ENCODE data around the gene PILRA. TPM values are rescaled to one million over a fixed set of nuclear protein-coding genes. Genes with fewer than 3 reads are reported as not detected.

PILRA gene
- total and polyA plus RNA-seq, 2 of the 13 experiments (the other 11 are each of a cell fraction or from before 2014, with no cell fraction given), result 0.13 to 1.3 TPM

- no peak for TF ChIP-seq KLF15 (CRISPR knock-in tag; IDR thresholded peaks at IDR 0.05; ENCODE audit: borderline replicate concordance)
- TF ChIP-seq ZNF576 (CRISPR knock-in tag; IDR thresholded peaks at IDR 0.05), result no peak
- TF ChIP-seq HOXA5 (CRISPR knock-in tag; IDR thresholded peaks at IDR 0.05), result no peak
- no peak for TF ChIP-seq XBP1 (CRISPR knock-in tag; IDR thresholded peaks at IDR 0.05)
- TF ChIP-seq ZNF775 (CRISPR knock-in tag; IDR thresholded peaks at IDR 0.05; ENCODE audit: borderline replicate concordance), result no peak
- no peak for TF ChIP-seq ZNF20 (CRISPR knock-in tag; IDR thresholded peaks at IDR 0.05)
- TF ChIP-seq ZNF562 (CRISPR knock-in tag; IDR thresholded peaks at IDR 0.05; ENCODE audit: borderline replicate concordance), result no peak
- TF ChIP-seq ZNF564 (CRISPR knock-in tag; IDR thresholded peaks at IDR 0.05), result no peak
- TF ChIP-seq TRAFD1 (CRISPR knock-in tag; IDR thresholded peaks at IDR 0.05; ENCODE audit: borderline replicate concordance), result no peak
Observed at GRCh38 chr7:100393233-100393905, 20.1 kb downstream of the PILRA start (continued).

- no peak overlapping the region for H2AFZ ChIP-seq (ENCODE audit: low read length)
- no peaks in the 10 kb centered on the region for H3K9me3 ChIP-seq (ENCODE audit: low read length)
- H3K9ac ChIP-seq (ENCODE audit: insufficient read depth, low read depth, low read length), result no peak overlapping the region
- no TSS peak for BruUV-seq (replicated peaks)
- in situ Hi-C loops (cut with HindIII; ENCODE audit: extremely low pct_ligation_motif_present, low pct_unique_long_range_greater_than_20kb), result no loop called here
- intact Hi-C loops (cut with micrococcal nuclease; ENCODE audit: unreplicated experiment), result no loop called here
- no peak overlapping the region for H3K27ac ChIP-seq (ENCODE audit: extremely low read length, insufficient read depth, low read length)
- ATAC-seq (no peak), FAIRE-seq (no peak), DNase-seq (ENCODE audit: low spot score) (no peak)
- no peak overlapping the region for H3K4me3 ChIP-seq (replicated peaks in 1 of 3; ENCODE audit: insufficient read depth in 1 of 3, low read depth in 2 of 3, low read length in 3 of 3)
- peaks cover 14% of the 10 kb centered on the region for H3K4me1 ChIP-seq (ENCODE audit: insufficient read depth, low read length)
- no peak overlapping the region for H3K4me2 ChIP-seq (ENCODE audit: low read depth, low read length)
- 26% methylated on average over 2 of the region's 2 CpGs for WGBS (ENCODE audit: low lambda C conversion rate)
- ChIA-PET CTCF (ENCODE audit: low intra/inter-chr PET ratio, low total read pairs) (no interaction called here), POLR2A (interaction anchor here (0.8 kb wide), 1 partner anchor 12 kb away, joined by 3 read pairs; no protein-coding TSS in a partner anchor)
- peaks cover 1 to 17% of the 10 kb centered on the region in 2 experiments; a peak in 1 of 5 replicates for H3K27me3 ChIP-seq (ENCODE audit: control insufficient read depth in 1 of 2, insufficient read depth in 2 of 2, low read length in 2 of 2)
- H4K20me1 ChIP-seq (ENCODE audit: insufficient read depth, low read length), result no peaks in the 10 kb centered on the region
- H3K79me2 ChIP-seq (ENCODE audit: insufficient read depth, low read length), result no peaks in the 10 kb centered on the region
- H3K36me3 ChIP-seq (replicated peaks in 1 of 2; ENCODE audit: control insufficient read depth in 1 of 2, insufficient read depth in 2 of 2, low read length in 2 of 2), result no peaks in the 10 kb centered on the region
- TF ChIP-seq KDM6A (CRISPR knock-in tag; IDR thresholded peaks at IDR 0.05; ENCODE audit: low read depth) (no peak), ZBTB34 (CRISPR knock-in tag; IDR thresholded peaks at IDR 0.05) (no peak), SP1 (IDR thresholded peaks at IDR 0.05) (no peak), SP1 (CRISPR knock-in tag; IDR thresholded peaks at IDR 0.05) (no peak), SNAPC2 (CRISPR knock-in tag; IDR thresholded peaks at IDR 0.05) (no peak), SAP130 (CRISPR knock-in tag; IDR thresholded peaks at IDR 0.05; ENCODE audit: low read depth) (no peak), ZNF703 (CRISPR knock-in tag; IDR thresholded peaks at IDR 0.05; ENCODE audit: borderline replicate concordance) (no peak), KDM3A (CRISPR knock-in tag; IDR thresholded peaks at IDR 0.05; ENCODE audit: low read depth) (no peak)
Observed at GRCh38 chr7:100394077-100394476, 20.8 kb downstream of the PILRA start.

All from HepG2 (cell line).